ENCODE results near the gene GINS1. TPM values are rescaled to one million over a fixed set of nuclear protein-coding genes. Genes with fewer than 3 reads are reported as not detected.

GINS1 gene
- polyA plus RNA-seq, 1 experiment: 3.7 TPM

- Histone ChIP-seq H3K9me3 (ENCODE audit: control insufficient read depth, insufficient read depth, low read length) (no peaks in the 10 kb centered on the region; the same call in 1 of the 2 replicates), H3K4me3 (ENCODE audit: low read depth, low read length) (no peak overlapping the region), H3K27ac (ENCODE audit: low read depth, low read length) (no peak overlapping the region), H3K27me3 (ENCODE audit: control insufficient read depth, insufficient read depth, low read length) (no peaks in the 10 kb centered on the region)
- POLR2A ChIA-PET: no interaction called here
- CTCF ChIA-PET: no interaction called here
- DNase-seq (ENCODE audit: low read depth, low spot score): no peak
- no peak for TF ChIP-seq CTCF (IDR thresholded peaks at IDR 0.05; ENCODE audit: low read depth, low read length)
Observed at GRCh38 chr20:25481918-25482253, 74.4 kb downstream of the GINS1 start.

GRCh38 chr20:25483431-25484132, 76.1 kb downstream of the GINS1 start:
- CTCF ChIA-PET: no interaction called here
- no peaks in the 10 kb centered on the region for H3K9me3 ChIP-seq (ENCODE audit: control insufficient read depth, insufficient read depth, low read length)
- H3K27me3 ChIP-seq (ENCODE audit: control insufficient read depth, insufficient read depth, low read length): no peaks in the 10 kb centered on the region
- no peak overlapping the region for H3K27ac ChIP-seq (ENCODE audit: low read depth, low read length)
- no peak for DNase-seq (ENCODE audit: low read depth, low spot score)
- no peak overlapping the region for H3K4me3 ChIP-seq (ENCODE audit: low read depth, low read length)
- POLR2A ChIA-PET: no interaction called here
- TF ChIP-seq CTCF (IDR thresholded peaks at IDR 0.05; ENCODE audit: low read depth, low read length): no peak

GRCh38 chr20:25484224-25484846, 76.9 kb downstream of the GINS1 start:
- CTCF ChIA-PET: no interaction called here
- H3K27ac ChIP-seq (ENCODE audit: low read depth, low read length): no peak overlapping the region

GRCh38 chr20:25484911-25485511, 77.5 kb downstream of the GINS1 start:
- no peak for DNase-seq (ENCODE audit: low read depth, low spot score)
- H3K27me3 ChIP-seq (ENCODE audit: control insufficient read depth, insufficient read depth, low read length): no peaks in the 10 kb centered on the region
- TF ChIP-seq CTCF (IDR thresholded peaks at IDR 0.05; ENCODE audit: low read depth, low read length): no peak
- H3K27ac ChIP-seq (ENCODE audit: low read depth, low read length): no peak overlapping the region
- ChIA-PET POLR2A (no interaction called here), CTCF (no interaction called here)
- H3K4me3 ChIP-seq (ENCODE audit: low read depth, low read length): no peak overlapping the region
- H3K9me3 ChIP-seq (ENCODE audit: control insufficient read depth, insufficient read depth, low read length): no peaks in the 10 kb centered on the region

More at GRCh38 chr20:25484224-25484846, 76.9 kb downstream of the GINS1 start:
- no peak for DNase-seq (ENCODE audit: low read depth, low spot score)
- no peak for TF ChIP-seq CTCF (IDR thresholded peaks at IDR 0.05; ENCODE audit: low read depth, low read length)
- H3K9me3 ChIP-seq (ENCODE audit: control insufficient read depth, insufficient read depth, low read length): no peaks in the 10 kb centered on the region
- POLR2A ChIA-PET: no interaction called here
- no peaks in the 10 kb centered on the region for H3K27me3 ChIP-seq (ENCODE audit: control insufficient read depth, insufficient read depth, low read length)
- H3K4me3 ChIP-seq (ENCODE audit: low read depth, low read length): no peak overlapping the region

GRCh38 chr20:25485872-25486271, 78.4 kb downstream of the GINS1 start:
- no peak for DNase-seq (ENCODE audit: low read depth, low spot score)
- no peak for TF ChIP-seq CTCF (IDR thresholded peaks at IDR 0.05; ENCODE audit: low read depth, low read length)
- no peaks in the 10 kb centered on the region for H3K27me3 ChIP-seq (ENCODE audit: control insufficient read depth, insufficient read depth, low read length)
- no peak overlapping the region for H3K4me3 ChIP-seq (ENCODE audit: low read depth, low read length)
- ChIA-PET POLR2A (no interaction called here), CTCF (no interaction called here)
- no peaks in the 10 kb centered on the region for H3K9me3 ChIP-seq (ENCODE audit: control insufficient read depth, insufficient read depth, low read length)
- no peak overlapping the region for H3K27ac ChIP-seq (ENCODE audit: low read depth, low read length)
